ENCODE results near the gene SGK2.

The SGK2 gene

GRCh38 chr20:43530321-43531090, 28.3 kb upstream of the SGK2 start:
- no peak overlapping the region for H3K4me3 ChIP-seq (ENCODE audit: low read depth, low read length)
- TF ChIP-seq, protein P1, sequence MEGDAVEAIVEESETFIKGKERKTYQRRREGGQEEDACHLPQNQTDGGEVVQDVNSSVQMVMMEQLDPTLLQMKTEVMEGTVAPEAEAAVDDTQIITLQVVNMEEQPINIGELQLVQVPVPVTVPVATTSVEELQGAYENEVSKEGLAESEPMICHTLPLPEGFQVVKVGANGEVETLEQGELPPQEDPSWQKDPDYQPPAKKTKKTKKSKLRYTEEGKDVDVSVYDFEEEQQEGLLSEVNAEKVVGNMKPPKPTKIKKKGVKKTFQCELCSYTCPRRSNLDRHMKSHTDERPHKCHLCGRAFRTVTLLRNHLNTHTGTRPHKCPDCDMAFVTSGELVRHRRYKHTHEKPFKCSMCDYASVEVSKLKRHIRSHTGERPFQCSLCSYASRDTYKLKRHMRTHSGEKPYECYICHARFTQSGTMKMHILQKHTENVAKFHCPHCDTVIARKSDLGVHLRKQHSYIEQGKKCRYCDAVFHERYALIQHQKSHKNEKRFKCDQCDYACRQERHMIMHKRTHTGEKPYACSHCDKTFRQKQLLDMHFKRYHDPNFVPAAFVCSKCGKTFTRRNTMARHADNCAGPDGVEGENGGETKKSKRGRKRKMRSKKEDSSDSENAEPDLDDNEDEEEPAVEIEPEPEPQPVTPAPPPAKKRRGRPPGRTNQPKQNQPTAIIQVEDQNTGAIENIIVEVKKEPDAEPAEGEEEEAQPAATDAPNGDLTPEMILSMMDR (IDR thresholded peaks at IDR 0.05; ENCODE audit: control insufficient read depth, extremely low read depth, insufficient read depth) = no peak
- no peak for DNase-seq (ENCODE audit: low read depth)

- TF ChIP-seq, protein P1 (IDR thresholded peaks at IDR 0.05; ENCODE audit: control insufficient read depth, extremely low read depth, insufficient read depth) = no peak
- DNase-seq (ENCODE audit: low read depth) = no peak
- no peak overlapping the region for H3K4me3 ChIP-seq (ENCODE audit: low read depth, low read length)
These were observed 27.8 kb upstream of the SGK2 start for GRCh38 chr20:43531091-43531443.

DNA sequence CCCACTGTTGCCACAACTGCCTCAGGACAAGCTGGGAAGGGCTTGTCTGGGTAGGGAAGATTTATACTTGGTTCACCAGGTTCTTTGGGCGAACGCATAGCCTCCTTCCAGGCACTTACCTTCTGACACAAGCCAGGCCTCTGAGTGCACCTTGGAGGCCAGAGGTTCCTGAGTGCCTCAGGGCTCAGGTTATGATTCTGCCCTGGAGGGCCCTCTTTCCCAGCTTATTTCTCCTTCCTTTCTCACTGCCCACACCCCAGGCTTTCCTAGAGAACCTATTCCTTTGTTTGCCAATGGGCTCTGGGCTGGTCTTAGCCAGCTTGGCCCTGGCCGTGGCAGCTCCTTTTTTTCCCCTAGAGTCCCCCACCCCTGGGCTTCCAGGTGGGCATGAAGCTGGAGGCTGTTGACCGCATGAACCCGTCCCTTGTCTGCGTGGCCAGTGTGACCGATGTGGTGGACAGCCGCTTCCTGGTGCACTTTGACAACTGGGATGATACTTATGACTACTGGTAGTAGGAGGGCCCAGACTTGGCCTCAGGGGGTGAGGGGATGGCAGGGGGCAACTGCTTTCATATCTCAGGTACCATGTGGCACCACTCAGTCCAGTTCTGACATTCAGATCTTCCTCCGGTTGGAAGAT, 26.3 kb upstream of the SGK2 start:
- TF ChIP-seq, protein P1 (IDR thresholded peaks at IDR 0.05; ENCODE audit: control insufficient read depth, extremely low read depth, insufficient read depth) = no peak
- no peak for DNase-seq (ENCODE audit: low read depth)
- H3K4me3 ChIP-seq (ENCODE audit: low read depth, low read length) = no peak overlapping the region

- no peak overlapping the region for H3K4me3 ChIP-seq (ENCODE audit: low read depth, low read length)
- no peak for DNase-seq (ENCODE audit: low read depth)
- TF ChIP-seq, protein P1 (IDR thresholded peaks at IDR 0.05; ENCODE audit: control insufficient read depth, extremely low read depth, insufficient read depth) = no peak
These were observed 25.8 kb upstream of the SGK2 start for GRCh38 chr20:43533060-43533459.

GRCh38 chr20:43534016-43534415, 24.8 kb upstream of the SGK2 start:
- no peak for DNase-seq (ENCODE audit: low read depth)
- TF ChIP-seq, protein P1 (IDR thresholded peaks at IDR 0.05; ENCODE audit: control insufficient read depth, extremely low read depth, insufficient read depth) = no peak
- H3K4me3 ChIP-seq (ENCODE audit: low read depth, low read length) = no peak overlapping the region

GRCh38 chr20:43534791-43535350, 24.0 kb upstream of the SGK2 start:
- TF ChIP-seq, protein P1 (IDR thresholded peaks at IDR 0.05; ENCODE audit: control insufficient read depth, extremely low read depth, insufficient read depth) = no peak
- no peak for DNase-seq (ENCODE audit: low read depth)
- H3K4me3 ChIP-seq (ENCODE audit: low read depth, low read length) = no peak overlapping the region

All from LNCaP clone FGC (cell line).